MV-4-11 (cell line): Measurements from ENCODE around the gene DRP2.
"Not testable (repeated sequence)": the region's sequence is repeated elsewhere in the genome, so short reads cannot be mapped to it uniquely, and the experiment has no call there.

Experiments
- DNase-seq: peaks from one replicate; lab custom pipeline; 2025; lab: John Stamatoyannopoulos, UW

Gene DRP2

DNA sequence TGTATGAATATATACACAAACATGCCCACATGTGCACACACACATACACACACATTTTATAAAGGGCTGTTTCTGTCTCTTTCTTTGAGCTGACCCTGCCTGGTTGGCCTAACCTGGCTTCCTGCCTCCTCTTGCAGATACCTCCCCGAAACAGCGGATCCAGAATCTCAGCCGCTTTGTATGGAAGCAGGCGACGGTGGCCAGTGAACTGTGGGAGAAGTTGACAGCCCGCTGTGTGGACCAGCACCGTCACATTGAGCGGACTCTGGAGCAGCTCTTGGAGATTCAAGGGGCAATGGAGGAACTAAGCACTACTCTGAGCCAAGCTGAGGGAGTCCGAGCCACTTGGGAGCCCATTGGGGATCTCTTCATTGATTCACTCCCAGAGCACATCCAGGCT, 21.9 kb downstream of the DRP2 start:
- no peak for DNase-seq

DNA sequence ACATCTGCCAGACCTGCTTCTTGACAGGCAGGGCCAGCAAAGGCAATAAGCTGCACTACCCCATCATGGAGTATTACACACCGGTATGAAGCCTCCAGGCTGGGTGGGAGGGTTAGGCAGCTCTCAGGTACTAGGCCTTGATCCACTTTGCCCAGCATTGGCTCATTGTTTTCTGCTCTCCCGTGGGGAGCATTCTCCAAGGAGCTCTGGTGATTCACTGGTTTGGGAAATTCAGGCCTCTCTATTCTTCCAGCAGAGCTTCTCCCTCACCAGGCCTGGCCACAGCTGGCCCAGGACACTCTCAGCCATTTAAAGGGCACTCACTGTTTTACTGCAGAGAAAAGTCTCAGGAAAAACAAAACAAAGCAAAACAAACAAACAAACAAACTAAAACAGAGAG, 33.0 kb downstream of the DRP2 start:
- no peak for DNase-seq

DNA sequence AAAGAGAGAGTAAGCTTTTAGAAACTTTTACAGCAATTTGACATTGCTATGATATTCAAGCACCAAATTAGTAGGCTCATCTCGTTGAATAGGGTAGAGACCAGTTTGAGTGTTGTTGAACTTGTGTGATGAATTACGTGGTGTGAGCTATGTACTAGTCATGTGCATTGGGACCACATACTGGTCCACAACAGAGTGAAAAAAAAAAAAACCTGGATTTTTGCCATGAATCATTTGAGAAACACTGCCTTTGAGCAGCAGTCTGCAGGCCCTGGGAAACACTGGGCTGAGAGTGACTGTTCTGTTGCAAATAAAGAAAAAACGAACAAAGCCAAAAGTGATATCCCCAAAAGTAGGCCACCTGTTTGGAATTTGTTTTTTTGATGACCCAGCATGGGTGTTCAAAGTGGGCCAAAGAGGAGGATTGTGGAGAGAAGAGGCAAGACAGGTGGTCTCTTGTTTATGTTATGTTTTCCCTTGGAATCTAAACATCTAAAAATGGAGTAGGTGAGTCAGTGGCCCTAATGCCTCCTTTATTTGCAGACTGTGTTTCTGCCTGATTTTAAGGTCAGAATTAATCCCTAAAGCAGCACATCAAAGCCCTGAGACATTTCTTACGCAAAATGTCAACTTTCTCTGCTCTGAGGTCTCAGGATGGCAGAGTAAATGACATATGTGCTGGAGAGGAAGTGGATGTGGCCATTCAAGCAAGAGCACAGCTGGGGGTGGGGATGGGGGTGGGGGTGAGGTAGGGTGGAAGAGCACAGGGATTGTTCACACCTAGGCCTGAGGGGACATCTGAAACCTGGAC, 38.1 kb downstream of the DRP2 start:
- DNase-seq: peak; percentile 25

DNA sequence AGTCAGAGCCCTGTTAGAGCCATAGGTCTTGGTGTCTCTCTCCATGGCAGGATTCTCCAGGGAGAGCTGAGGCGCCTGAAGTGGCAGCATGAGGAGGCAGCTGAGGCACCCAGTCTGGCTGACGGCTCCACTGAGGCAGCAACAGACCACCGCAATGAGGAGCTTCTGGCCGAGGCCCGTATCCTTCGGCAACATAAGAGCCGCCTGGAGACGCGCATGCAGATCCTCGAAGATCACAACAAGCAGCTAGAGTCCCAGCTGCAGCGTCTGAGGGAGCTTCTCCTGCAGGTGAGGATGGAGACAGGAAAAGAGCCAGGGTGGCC, 38.6 kb downstream of the DRP2 start:
- no peak for DNase-seq

DNA sequence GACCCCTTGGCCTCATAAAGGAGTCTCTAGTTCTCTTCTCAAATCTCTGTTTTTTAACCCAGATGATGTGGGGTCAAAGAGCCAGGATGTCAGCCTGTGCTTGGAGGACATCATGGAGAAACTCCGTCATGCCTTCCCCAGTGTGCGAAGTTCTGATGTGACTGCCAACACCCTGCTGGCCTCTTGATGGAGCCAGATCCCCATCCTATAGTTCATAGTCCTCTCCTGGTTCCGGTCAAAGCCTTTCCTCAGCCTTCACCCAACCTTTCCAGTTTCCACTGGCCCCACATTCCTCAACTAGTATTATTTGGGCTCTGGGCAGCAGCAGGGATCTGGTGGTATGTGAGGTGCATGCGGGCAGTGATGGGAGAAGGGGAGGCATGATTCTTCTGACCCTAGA, 40.8 kb downstream of the DRP2 start:
- DNase-seq: no peak

DNA sequence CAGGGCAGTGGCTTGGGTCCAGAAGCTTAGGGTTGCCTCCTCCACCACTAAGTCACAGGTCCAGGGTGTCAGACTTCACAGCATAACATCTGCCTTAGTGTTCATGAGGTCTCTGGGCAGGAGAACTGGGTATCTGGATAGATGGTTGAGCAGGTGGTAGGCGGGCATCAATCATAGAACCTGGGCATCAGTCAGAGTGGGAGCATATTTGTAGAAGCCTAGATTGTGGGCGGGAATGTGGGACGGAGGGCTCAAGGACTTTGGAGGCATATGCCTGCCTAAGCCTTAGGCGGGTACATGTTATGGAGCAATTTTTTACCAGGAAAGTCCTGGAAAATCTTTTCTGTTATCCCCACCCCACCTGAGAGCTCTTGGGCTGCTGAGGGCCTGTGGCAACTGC, 43.0 kb downstream of the DRP2 start:
- no peak for DNase-seq

DNA sequence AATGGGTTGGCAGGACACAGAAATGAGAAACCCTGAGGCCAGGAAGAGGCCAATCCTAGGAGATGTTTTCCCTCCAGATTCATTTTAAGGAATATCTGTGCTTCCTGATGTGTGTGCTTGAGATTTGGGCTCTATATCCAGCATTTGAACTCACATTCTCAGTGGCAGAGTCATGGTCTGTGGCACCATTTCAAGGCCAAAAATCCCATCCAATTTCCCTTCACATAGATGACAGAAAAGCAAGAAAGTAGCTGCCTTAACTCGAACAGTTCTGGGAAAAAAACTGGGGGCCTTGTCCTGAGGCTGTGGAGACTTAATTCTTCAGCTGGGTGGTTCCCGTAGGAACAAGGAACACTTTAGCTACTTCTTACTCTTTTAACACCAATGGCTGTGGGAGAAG, 44.2 kb downstream of the DRP2 start:
- no peak for DNase-seq

DNA sequence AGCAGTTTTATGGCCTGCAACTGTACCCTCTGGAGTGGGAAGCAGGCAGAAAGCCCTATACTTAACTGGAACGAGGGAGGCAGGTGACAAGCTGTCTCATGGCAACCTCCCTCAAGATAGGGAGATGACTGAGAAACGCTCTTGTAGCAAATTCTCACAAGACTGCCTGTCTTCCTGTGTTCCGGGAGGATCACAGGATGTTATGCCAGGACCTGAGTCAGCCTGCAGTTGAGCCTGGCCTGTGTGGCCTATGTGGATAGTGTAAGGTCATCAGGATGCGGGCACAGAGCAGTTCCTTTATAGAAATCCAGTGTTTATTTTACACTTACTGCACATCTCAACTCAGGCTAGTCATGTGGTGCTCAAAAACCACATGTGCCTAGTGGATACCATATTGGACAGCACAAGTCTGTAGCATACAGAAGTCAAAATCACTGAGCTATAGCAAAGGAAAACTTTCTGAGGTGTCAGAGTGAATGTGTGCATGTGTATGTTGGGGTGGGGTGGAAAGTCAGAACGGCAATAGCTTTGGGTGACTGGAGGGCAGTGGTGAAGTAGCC, 46.4 kb downstream of the DRP2 start:
- DNase-seq: no peak

DNA sequence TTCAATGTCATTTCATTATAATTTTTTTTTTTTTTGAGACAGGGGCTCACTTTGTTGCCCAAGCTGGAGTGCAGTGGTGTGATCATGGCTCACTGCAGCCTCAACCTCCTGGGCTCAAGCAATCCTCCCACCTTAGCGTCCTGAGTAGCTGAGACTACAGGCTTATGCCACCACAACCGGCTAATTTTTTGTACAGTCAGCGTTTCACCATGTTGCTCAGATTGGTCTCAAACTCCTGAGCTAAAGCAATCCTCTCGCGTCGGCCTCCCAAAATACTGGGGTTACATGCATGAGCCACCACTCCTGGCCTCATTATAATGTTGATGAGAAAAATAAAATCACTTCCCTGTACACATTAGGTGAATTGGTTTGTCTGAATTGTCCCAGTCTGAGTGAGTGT, 54.6 kb downstream of the DRP2 start:
- DNase-seq: no peak

DNA sequence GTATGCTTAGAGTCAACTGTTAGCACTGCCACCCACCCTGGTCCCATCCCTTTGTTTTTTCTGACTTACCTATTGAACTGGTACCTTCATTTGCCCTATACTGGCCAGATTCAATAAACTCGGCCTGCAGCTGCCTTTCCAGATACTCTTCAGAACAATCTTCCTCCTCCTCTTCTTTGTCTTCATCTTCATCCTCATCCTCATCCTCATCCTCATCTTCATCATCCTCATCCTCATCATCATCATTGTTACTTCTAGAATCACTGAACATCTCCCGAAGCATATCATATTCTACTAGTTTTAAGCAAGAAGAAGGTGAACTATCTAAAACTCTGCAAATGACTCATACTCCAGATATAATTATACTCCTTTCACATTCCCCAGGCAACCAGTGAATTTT, 56.7 kb downstream of the DRP2 start:
- no peak for DNase-seq

DNA sequence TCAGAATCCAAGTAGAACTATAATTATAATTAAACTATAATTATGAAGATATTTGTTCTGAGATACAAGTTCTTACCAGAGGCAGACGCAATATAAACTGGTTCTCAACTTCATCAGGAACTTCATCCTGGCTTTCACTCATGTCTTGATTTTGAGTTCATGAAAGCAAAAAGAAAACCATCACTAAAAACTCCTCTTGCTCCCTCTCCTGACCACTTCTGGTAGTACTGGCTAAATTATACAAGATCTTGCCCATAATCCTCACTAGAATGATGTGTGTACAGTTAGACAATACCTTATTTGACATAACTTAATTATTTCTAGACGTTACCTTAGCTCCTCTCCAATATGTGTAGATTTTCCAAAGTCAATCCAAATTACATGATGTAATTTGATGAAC, 67.8 kb downstream of the DRP2 start:
- peak; percentile 40 for DNase-seq

DNA sequence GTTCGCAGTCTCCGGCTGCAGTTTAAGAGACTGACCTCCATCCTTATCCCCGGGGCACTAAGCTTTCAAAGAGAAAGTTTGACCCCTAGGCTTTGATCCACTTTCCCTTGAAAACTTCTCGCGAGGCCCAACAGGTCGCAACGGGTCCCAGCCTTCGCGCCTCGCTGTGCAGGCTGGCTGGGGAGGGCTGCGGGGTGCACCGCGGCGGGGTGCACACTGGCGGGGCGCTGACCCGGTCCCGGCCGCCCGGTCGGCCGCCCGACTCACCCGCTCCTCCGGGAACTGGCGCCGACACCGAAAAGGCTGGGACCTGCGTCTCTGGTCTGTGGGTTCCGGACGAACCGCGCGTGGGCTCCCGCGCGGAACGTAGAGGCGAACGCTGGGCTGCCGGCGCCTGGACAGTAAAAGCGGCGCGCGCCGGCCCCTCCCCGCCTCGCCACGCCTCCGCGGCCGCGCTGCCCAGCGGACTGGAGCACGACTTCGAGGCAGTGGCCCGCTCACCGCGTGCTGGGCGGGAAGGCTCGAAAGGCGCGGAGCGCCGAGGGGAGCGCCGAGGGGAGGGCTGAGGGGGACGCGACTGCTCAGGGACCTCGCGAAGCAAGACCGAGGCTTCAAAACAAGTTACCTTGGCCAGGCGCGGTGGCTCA, 71.5 kb downstream of the DRP2 start, which contains the start of gene TAF7L:
TSS of gene TAF7L (minus strand) at position 378 of the 647 bp plus-strand sequence. CDS start 3,791 bp downstream, outside the sequence.
- DNase-seq: no peak

DNA sequence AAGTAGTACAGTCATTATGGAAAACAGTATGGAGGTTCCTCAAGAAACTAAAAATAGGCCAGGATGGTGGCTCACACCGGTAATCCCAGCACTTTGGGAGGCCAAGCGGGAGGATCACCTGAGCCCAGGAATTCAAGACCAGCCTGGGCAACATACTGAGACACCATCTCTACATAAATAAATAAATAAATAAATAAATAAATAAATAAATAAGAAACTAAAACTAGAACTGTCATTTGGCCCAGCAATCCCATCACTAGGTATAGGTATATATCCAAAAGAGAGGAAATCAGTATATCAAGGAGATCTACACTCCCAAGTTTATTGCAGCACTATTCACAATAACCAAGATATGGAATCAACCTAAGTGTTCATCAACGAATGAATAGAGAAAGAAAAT, 76.0 kb downstream of the DRP2 start:
- not testable (repeated sequence) for DNase-seq

DNA sequence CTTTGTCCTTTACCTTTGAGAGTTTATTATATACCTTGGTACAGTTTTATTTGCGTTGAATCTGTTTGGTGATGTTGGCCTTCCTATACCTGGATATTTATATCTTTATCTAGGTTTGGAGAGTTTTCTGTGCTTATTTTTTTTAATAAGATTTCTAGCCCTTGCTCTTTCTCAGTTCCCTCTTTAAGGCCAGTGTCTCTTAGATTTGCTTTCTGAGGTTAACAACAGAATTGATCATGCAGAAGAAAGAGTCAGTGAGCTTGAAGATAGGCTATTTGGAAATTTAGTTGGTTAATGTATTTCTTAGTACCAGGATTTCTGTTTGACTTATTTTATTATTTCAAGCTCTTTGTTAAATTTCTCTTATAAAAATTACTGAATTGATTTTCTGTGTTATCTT, 84.2 kb downstream of the DRP2 start:
- DNase-seq: no peak
